Fibroblast of lung (primary cell): ENCODE measurements around the gene MISFA.

Experiments used
- CTCF ChIP-seq, 2 donors: IDR thresholded peaks in 1 of 2; conservative IDR thresholded peaks in 1 of 2; 1 replicate in 1 of 2; 2 replicates in 1 of 2; pipeline ENCODE4 v1.5.1; 2011 to 2012; ENCODE audit warnings: low read length in 2 of 2, control low read depth in 1 of 2, inconsistent platforms in 1 of 2, low read depth in 1 of 2, mild to moderate bottlenecking in 1 of 2
- EZH2 ChIP-seq: IDR thresholded peaks from 2 replicates; pipeline ENCODE4 v1.5.1; 2012; ENCODE audit warnings: low read length, control low read depth, mild to moderate bottlenecking; ENCODE audit errors: missing control alignments

- no peak for TF ChIP-seq CTCF (conservative IDR thresholded peaks at IDR 0.05 in 1 of 2, IDR thresholded peaks at IDR 0.05 in 1 of 2; ENCODE audit: low read depth in 1 of 2, low read length in 2 of 2)
- TF ChIP-seq EZH2 = no peak
Measured at GRCh38 chr11:18615628-18616392, 16.2 kb downstream of the MISFA start.
